SU-DHL-6 (cell line): ENCODE results near the gene GAS1.

Source experiments
- H2AFZ ChIP-seq: fragments of 200-600 bp; sonication (generic); 2 replicates; pipeline ENCODE4 v1.6.1; 2014; ENCODE audit warnings: low read depth, mild to moderate bottlenecking, moderate library complexity, mixed read lengths, antibody characterized with exemption, low read length; ENCODE audit not compliant: severe bottlenecking
- H3F3A ChIP-seq: fragments of 200-600 bp; shearing (Covaris generic); 2 replicates; pipeline ENCODE4 v1.6.0; 2016; ENCODE audit warnings: antibody characterized with exemption, mild to moderate bottlenecking; ENCODE audit not compliant: insufficient read depth
- H3K27ac ChIP-seq: fragments of 200-600 bp; sonication (generic); 2 replicates; pipeline ENCODE4 v1.5.1; 2016; ENCODE audit warnings: low read depth, mild to moderate bottlenecking, low read length, moderate library complexity, mixed read lengths
- H3K27me3 ChIP-seq: fragments of 200-600 bp; sonication (generic), shearing (Covaris generic); 2 replicates; pipeline ENCODE4 v1.6.0; 2014; ENCODE audit warnings: mild to moderate bottlenecking, low read length
- H3K36me3 ChIP-seq: fragments of 200-600 bp; sonication (generic); 2 replicates; pipeline ENCODE4 v1.6.1; 2014; ENCODE audit warnings: mild to moderate bottlenecking, low read length, mixed read lengths
- H3K4me2 ChIP-seq: fragments of 300-600, 200-600 bp; shearing (Covaris generic), sonication (generic); 2 replicates; pipeline ENCODE4 v1.6.0; 2014; ENCODE audit warnings: low read length, low read depth, mild to moderate bottlenecking; ENCODE audit not compliant: poor library complexity, severe bottlenecking
- H3K4me3 ChIP-seq: fragments of 200-600 bp; sonication (generic); 2 replicates; pipeline ENCODE4 v1.5.1; 2014; ENCODE audit warnings: antibody characterized with exemption, low read length, mild to moderate bottlenecking, mixed read lengths; ENCODE audit not compliant: insufficient read depth, poor library complexity, severe bottlenecking
- H3K79me2 ChIP-seq: fragments of 200-600 bp; sonication (generic); 2 replicates; pipeline ENCODE4 v1.6.1; 2014; ENCODE audit warnings: mild to moderate bottlenecking, low read length, moderate library complexity; ENCODE audit not compliant: insufficient read depth
- H3K9ac ChIP-seq: fragments of 200-600 bp; sonication (generic); 2 replicates; pipeline ENCODE4 v1.7.0; 2014; ENCODE audit warnings: mild to moderate bottlenecking, low read length
- H3K9me2 ChIP-seq: fragments of 200-600 bp; sonication (generic); replicated peaks from 2 replicates; pipeline ENCODE4 v1.6.1; 2014; ENCODE audit warnings: low read length; ENCODE audit not compliant: insufficient read depth
- H3K9me3 ChIP-seq: fragments of 200-600 bp; sonication (generic); 2 replicates; pipeline ENCODE4 v1.6.1; 2014; ENCODE audit warnings: low read length, mixed read lengths; ENCODE audit not compliant: insufficient read depth
- H4K20me1 ChIP-seq: fragments of 200-600 bp; sonication (generic); 2 replicates; pipeline ENCODE4 v1.6.1; 2014; ENCODE audit warnings: low read depth, mild to moderate bottlenecking, antibody characterized with exemption, low read length, moderate library complexity, mixed read lengths
- EZH2phosphoT487 ChIP-seq: fragments of 200-600 bp; sonication (generic), shearing (Covaris generic); conservative IDR thresholded peaks from 2 replicates; pipeline ENCODE4 v1.6.1; 2018; ENCODE audit warnings: mild to moderate bottlenecking, antibody characterized with exemption, low read length, moderate library complexity, mixed read lengths
- TF ChIP-seq, protein P1 (sequence below): fragments of 200-600 bp; sonication (generic); IDR thresholded peaks from one replicate; pipeline ENCODE4 v1.5.1; 2017; ENCODE audit warnings: antibody characterized with exemption, mild to moderate bottlenecking, low read length, moderate library complexity; ENCODE audit not compliant: insufficient read depth, poor library complexity, severe bottlenecking

Gene GAS1, protein sequence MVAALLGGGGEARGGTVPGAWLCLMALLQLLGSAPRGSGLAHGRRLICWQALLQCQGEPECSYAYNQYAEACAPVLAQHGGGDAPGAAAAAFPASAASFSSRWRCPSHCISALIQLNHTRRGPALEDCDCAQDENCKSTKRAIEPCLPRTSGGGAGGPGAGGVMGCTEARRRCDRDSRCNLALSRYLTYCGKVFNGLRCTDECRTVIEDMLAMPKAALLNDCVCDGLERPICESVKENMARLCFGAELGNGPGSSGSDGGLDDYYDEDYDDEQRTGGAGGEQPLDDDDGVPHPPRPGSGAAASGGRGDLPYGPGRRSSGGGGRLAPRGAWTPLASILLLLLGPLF

DNA sequence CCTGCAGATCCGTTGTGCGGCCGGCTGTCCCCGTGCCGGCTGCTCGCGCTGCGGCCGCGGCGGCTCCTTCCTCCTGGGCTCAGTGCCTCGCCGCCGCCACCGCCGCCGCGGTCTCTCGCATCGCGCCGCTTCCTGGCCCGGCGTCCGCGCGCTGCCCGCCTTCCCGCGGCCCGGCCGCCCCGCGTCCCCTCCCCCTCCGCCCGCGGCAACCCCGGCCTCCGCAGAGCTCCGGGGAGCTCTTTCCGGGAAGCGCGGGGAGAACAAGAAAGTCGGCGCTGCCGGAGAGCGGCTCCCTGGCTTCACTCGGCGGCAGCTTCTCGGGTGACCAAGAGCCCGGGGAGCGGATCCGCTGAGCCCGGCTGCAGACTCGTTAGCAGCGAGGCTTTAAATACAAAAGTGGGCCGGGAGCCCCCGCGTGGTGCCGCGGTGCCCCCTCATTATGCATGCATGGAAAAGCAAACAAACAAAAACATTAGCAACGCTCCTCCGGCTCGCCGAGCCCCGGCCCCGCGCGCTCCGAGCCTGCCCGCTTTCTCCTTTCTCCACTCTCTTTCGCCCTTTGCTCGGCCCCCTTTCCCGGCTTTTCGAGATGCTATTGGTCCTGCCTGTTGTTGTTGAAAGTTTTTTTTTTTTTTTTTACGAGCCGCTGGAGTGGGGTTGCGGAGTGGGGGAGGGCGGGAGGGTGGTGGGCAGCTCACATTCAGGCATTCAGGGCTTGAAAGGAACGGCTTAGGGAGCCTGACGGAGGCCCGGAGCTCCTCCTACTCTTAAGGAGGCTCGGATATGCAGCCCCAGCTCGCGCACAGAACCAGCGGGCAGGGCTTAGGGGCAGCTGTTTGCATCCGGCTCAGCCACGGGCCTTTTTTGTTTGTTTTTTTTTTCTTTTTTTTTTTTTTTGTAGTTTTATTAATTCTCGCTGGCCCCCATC, at the start of gene GAS1:
GAS1 (minus strand) TSS at position 361 of the 928 bp plus-strand sequence. CDS start 727 bp downstream, outside the sequence.
- peak within 1 kb of the TSS; percentile 60 for H3K9ac ChIP-seq
- H3K9me2 ChIP-seq = no peaks in the 10 kb centered on the region
- H3K27me3 ChIP-seq = no peaks in the 10 kb centered on the region
- no peaks in the 10 kb centered on the region for H3K79me2 ChIP-seq
- H3K4me2 ChIP-seq = peak within 1 kb of the TSS; percentile 94
- H4K20me1 ChIP-seq = no peaks in the 10 kb centered on the region
- H2AFZ ChIP-seq = peak within 1 kb of the TSS; percentile 92
- H3K36me3 ChIP-seq = no peaks in the 10 kb centered on the region
- H3K4me3 ChIP-seq = peak within 1 kb of the TSS; percentile 71
- H3K9me3 ChIP-seq = no peaks in the 10 kb centered on the region
- H3F3A ChIP-seq = 0 out of 2 replicates have a peak, but pooled peaks cover 5% of the 10 kb centered on the region
- no peak for TF ChIP-seq EZH2phosphoT487
- TF ChIP-seq, protein P1, sequence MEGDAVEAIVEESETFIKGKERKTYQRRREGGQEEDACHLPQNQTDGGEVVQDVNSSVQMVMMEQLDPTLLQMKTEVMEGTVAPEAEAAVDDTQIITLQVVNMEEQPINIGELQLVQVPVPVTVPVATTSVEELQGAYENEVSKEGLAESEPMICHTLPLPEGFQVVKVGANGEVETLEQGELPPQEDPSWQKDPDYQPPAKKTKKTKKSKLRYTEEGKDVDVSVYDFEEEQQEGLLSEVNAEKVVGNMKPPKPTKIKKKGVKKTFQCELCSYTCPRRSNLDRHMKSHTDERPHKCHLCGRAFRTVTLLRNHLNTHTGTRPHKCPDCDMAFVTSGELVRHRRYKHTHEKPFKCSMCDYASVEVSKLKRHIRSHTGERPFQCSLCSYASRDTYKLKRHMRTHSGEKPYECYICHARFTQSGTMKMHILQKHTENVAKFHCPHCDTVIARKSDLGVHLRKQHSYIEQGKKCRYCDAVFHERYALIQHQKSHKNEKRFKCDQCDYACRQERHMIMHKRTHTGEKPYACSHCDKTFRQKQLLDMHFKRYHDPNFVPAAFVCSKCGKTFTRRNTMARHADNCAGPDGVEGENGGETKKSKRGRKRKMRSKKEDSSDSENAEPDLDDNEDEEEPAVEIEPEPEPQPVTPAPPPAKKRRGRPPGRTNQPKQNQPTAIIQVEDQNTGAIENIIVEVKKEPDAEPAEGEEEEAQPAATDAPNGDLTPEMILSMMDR = no peak
- H3K27ac ChIP-seq = peak within 1 kb of the TSS; percentile 43

DNA sequence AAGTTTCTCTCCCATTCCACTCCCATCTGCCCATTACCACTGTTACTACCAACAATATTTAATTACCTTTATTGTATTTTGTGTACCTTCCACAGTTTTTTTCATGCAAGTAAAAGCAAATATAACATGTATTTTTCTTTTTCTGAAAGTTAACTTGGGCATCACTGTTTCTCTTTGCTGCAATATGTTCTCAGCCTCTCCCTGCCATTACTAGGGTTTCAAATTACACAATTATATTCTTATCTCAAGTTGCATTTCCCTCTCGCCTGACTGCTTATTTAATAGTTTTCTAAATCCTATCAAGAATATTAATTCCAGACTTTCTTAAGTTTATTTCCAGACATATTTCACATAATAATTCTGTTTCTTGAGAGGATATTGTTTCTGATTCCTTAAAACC, 46.9 kb upstream of the GAS1 start:
- H3K9me2 ChIP-seq = no peaks in the 10 kb centered on the region
- no peak overlapping the region for H2AFZ ChIP-seq
- no peak overlapping the region for H3K27ac ChIP-seq
- H3K4me3 ChIP-seq = no peak overlapping the region
- H3K79me2 ChIP-seq = no peaks in the 10 kb centered on the region
- no peaks in the 10 kb centered on the region for H3K9me3 ChIP-seq
- no peak overlapping the region for H3K9ac ChIP-seq
- no peak overlapping the region for H3K4me2 ChIP-seq
- H3K27me3 ChIP-seq = no peaks in the 10 kb centered on the region
- H3F3A ChIP-seq = no peaks in the 10 kb centered on the region
- H3K36me3 ChIP-seq = no peaks in the 10 kb centered on the region
- H4K20me1 ChIP-seq = no peaks in the 10 kb centered on the region
- no peak for TF ChIP-seq EZH2phosphoT487
- TF ChIP-seq, protein P1 = no peak

DNA sequence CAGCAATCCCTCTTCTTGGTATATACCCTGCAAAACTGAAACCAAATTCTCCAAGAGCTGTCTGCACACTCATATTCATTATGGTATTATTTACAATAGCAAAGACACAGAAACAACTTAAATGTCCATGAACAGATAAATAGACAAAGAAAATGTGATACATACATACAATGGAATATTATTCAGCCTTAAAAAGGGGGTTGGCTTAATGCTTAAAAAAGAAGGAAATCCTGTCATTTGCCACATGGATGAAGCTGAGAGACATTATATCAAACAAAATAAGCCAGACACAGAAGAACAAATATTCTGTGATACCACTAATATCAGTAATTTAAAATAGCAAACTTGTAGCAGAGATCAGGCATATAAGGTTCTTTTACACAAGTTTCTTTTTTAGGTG, 46.5 kb upstream of the GAS1 start:
- H3K27me3 ChIP-seq = no peaks in the 10 kb centered on the region
- no peaks in the 10 kb centered on the region for H3K36me3 ChIP-seq
- no peaks in the 10 kb centered on the region for H3K9me2 ChIP-seq
- no peak overlapping the region for H3K4me2 ChIP-seq
- H3K27ac ChIP-seq = no peak overlapping the region
- H3F3A ChIP-seq = no peaks in the 10 kb centered on the region
- no peaks in the 10 kb centered on the region for H4K20me1 ChIP-seq
- H3K4me3 ChIP-seq = no peak overlapping the region
- no peaks in the 10 kb centered on the region for H3K79me2 ChIP-seq
- TF ChIP-seq EZH2phosphoT487 = no peak
- TF ChIP-seq, protein P1 = no peak
- H3K9ac ChIP-seq = no peak overlapping the region
- H3K9me3 ChIP-seq = no peaks in the 10 kb centered on the region
- H2AFZ ChIP-seq = no peak overlapping the region
